ENCODE measurements around the gene CDH12. TPM values are rescaled to one million over a fixed set of nuclear protein-coding genes. Genes with fewer than 3 reads are reported as not detected.

Gene CDH12
- total RNA-seq, 1 experiment from 2014 or later = not detected

DNA sequence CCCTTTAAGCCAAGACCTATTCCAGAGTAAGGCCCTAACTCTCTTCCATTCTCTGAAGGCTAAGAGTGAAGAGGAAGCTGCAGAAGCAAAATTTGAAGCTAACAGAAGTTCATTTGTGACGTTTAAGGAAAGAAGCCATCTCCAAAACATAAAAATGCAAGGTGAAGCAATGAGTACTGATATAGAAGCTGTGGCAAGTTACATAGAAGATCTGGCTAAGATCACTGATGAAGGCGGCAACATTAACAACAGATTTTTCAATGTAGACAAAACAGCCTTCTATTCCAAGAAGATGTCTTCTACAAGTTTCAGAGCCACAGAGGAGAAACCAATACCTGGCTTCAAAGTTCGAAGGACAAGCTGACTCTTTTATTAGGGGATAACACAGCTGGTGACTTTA is 1143.4 kb downstream of the CDH12 start:
- Histone ChIP-seq H2BK15ac (ENCODE audit: low read depth, low read length) (no peak overlapping the region), H4K91ac (ENCODE audit: insufficient read length, low read depth, low read length) (no peak overlapping the region), H3K4me1 (ENCODE audit: insufficient read depth, low read length) (no peaks in the 10 kb centered on the region), H3K27ac (ENCODE audit: insufficient read length, low read depth, low read length) (no peak overlapping the region), H2AFZ (ENCODE audit: low read length) (no peak overlapping the region), H3K4ac (ENCODE audit: low read depth, low read length) (no peak overlapping the region), H3K18ac (ENCODE audit: insufficient read length, low read depth, low read length) (no peak overlapping the region), H4K5ac (ENCODE audit: insufficient read length, low read depth, low read length) (no peak overlapping the region), H3K27me3 (ENCODE audit: insufficient read depth, low read length) (no peaks in the 10 kb centered on the region), H2BK12ac (ENCODE audit: insufficient read length, low read depth, low read length) (no peak overlapping the region), H3K56ac (ENCODE audit: insufficient read length, low read depth, low read length) (no peak overlapping the region), H4K8ac (replicated peaks; ENCODE audit: insufficient read length, low read depth, low read length) (no peak overlapping the region), H3K23me2 (ENCODE audit: insufficient read length, low read depth, low read length, poor library complexity, severe bottlenecking) (no peaks in the 10 kb centered on the region), H3K14ac (ENCODE audit: insufficient read depth, low read length) (no peak overlapping the region), H2BK120ac (ENCODE audit: low read depth, low read length, poor library complexity, severe bottlenecking) (no peak overlapping the region), H3K79me2 (ENCODE audit: insufficient read depth, low read length) (no peaks in the 10 kb centered on the region), H2AK5ac (ENCODE audit: insufficient read length, low read length) (no peak overlapping the region), H3K79me1 (ENCODE audit: insufficient read depth, low read depth, low read length, poor library complexity, severe bottlenecking) (no peaks in the 10 kb centered on the region), H4K20me1 (ENCODE audit: control insufficient read depth, insufficient read depth, insufficient read length) (no peaks in the 10 kb centered on the region), H3K9ac (ENCODE audit: extremely low read depth, insufficient read length, low read length) (no peak overlapping the region), H3T11ph (ENCODE audit: low read length) (no peak overlapping the region), H3K23ac (ENCODE audit: insufficient read length, low read depth, low read length) (no peak overlapping the region), H2BK5ac (ENCODE audit: insufficient read length, low read length) (no peak overlapping the region), H3K4me2 (ENCODE audit: insufficient read depth, insufficient read length, low read length) (no peak overlapping the region), H3K9me3 (ENCODE audit: control insufficient read depth, low read depth, low read length) (no peaks in the 10 kb centered on the region), H2BK20ac (ENCODE audit: low read depth, low read length, poor library complexity, severe bottlenecking) (no peak overlapping the region)
- H3K27ac Mint-ChIP-seq = no peak overlapping the region; a peak in 1 of 7 replicates
- no peak overlapping the region for H3K4me3 Mint-ChIP-seq
- H3K36me3 Mint-ChIP-seq (ENCODE audit: insufficient read depth in 1 of 3, low read depth in 3 of 3) = no peaks in the 10 kb centered on the region
- no peaks in the 10 kb centered on the region for H3K9me3 Mint-ChIP-seq
- no CpG with 5 or more reads among the region's 3 CpGs for WGBS (ENCODE audit: extremely low coverage, insufficient read length, low lambda C conversion rate)
- H3K27me3 Mint-ChIP-seq (ENCODE audit: low read depth) = no peaks in the 10 kb centered on the region
- no peak for DNase-seq
- TF ChIP-seq, protein P1, sequence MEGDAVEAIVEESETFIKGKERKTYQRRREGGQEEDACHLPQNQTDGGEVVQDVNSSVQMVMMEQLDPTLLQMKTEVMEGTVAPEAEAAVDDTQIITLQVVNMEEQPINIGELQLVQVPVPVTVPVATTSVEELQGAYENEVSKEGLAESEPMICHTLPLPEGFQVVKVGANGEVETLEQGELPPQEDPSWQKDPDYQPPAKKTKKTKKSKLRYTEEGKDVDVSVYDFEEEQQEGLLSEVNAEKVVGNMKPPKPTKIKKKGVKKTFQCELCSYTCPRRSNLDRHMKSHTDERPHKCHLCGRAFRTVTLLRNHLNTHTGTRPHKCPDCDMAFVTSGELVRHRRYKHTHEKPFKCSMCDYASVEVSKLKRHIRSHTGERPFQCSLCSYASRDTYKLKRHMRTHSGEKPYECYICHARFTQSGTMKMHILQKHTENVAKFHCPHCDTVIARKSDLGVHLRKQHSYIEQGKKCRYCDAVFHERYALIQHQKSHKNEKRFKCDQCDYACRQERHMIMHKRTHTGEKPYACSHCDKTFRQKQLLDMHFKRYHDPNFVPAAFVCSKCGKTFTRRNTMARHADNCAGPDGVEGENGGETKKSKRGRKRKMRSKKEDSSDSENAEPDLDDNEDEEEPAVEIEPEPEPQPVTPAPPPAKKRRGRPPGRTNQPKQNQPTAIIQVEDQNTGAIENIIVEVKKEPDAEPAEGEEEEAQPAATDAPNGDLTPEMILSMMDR (conservative IDR thresholded peaks at IDR 0.05) = no peak
- no peaks in the 10 kb centered on the region for H3K4me1 Mint-ChIP-seq
